DOHH2 (cell line): ENCODE data around the gene SLC38A5.

ENCODE experiments used
- H3F3A ChIP-seq: fragments of 200-600 bp; sonication (generic), shearing (Covaris generic); 2 replicates; pipeline ENCODE4 v1.6.0; 2016; ENCODE audit warnings: antibody characterized with exemption, mild to moderate bottlenecking; ENCODE audit not compliant: control insufficient read depth, insufficient read depth
- H3K27ac ChIP-seq: fragments of 200-600 bp; sonication (generic); 2 replicates; pipeline ENCODE4 v1.5.1; 2014; ENCODE audit warnings: low read depth, mild to moderate bottlenecking, low read length, moderate library complexity
- H3K27me3 ChIP-seq: fragments of 200-600 bp; sonication (generic); 2 replicates; pipeline ENCODE4 v1.6.1; 2014; ENCODE audit warnings: mild to moderate bottlenecking, low read length, mixed read lengths; ENCODE audit not compliant: control insufficient read depth
- H3K36me3 ChIP-seq: fragments of 200-600 bp; sonication (generic); 2 replicates; pipeline ENCODE4 v1.6.1; 2014; ENCODE audit warnings: mild to moderate bottlenecking, low read length, moderate library complexity, mixed read lengths; ENCODE audit not compliant: control insufficient read depth
- H3K4me1 ChIP-seq: fragments of 200-600 bp; sonication (generic); 2 replicates; pipeline ENCODE4 v1.6.1; 2014; ENCODE audit warnings: mild to moderate bottlenecking, low read length, mixed read lengths; ENCODE audit not compliant: control insufficient read depth
- H3K4me2 ChIP-seq: fragments of 200-600 bp; sonication (generic); 2 replicates; pipeline ENCODE4 v1.6.0; 2014; ENCODE audit warnings: mild to moderate bottlenecking, low read length, moderate library complexity
- H3K4me3 ChIP-seq: fragments of 200-600 bp; sonication (generic); 2 replicates; pipeline ENCODE4 v1.5.1; 2014; ENCODE audit warnings: mild to moderate bottlenecking, low read length, mixed read lengths
- H3K79me2 ChIP-seq: fragments of 200-600 bp; sonication (generic); 2 replicates; pipeline ENCODE4 v1.6.1; 2014; ENCODE audit warnings: mild to moderate bottlenecking, low read length, mixed read lengths; ENCODE audit not compliant: control insufficient read depth
- H3K9me2 ChIP-seq: fragments of 200-600 bp; sonication (generic); replicated peaks from 2 replicates; pipeline ENCODE4 v1.6.1; 2014; ENCODE audit warnings: mild to moderate bottlenecking, low read length, mixed read lengths; ENCODE audit not compliant: control insufficient read depth
- H3K9me3 ChIP-seq: fragments of 200-600 bp; sonication (generic); 2 replicates; pipeline ENCODE4 v1.6.1; 2014; ENCODE audit warnings: antibody characterized with exemption, low read length, mixed read lengths; ENCODE audit not compliant: control insufficient read depth, insufficient read depth
- H4K20me1 ChIP-seq: fragments of 200-600 bp; sonication (generic); 2 replicates; pipeline ENCODE4 v1.6.0; 2014; ENCODE audit warnings: low read depth, mild to moderate bottlenecking, antibody characterized with exemption, low read length, moderate library complexity; ENCODE audit not compliant: control insufficient read depth, insufficient read depth
- EZH2phosphoT487 ChIP-seq: fragments of 200-600 bp; sonication (generic); IDR thresholded peaks from 2 replicates; pipeline ENCODE4 v1.6.1; 2017; ENCODE audit warnings: borderline replicate concordance, mild to moderate bottlenecking, antibody characterized with exemption, low read length, moderate library complexity, mixed read lengths
- TF ChIP-seq, protein P1 (sequence below): fragments of 200-600 bp; sonication (generic); IDR thresholded peaks from one replicate; pipeline ENCODE4 v1.5.1; 2014; ENCODE audit warnings: antibody characterized with exemption, mild to moderate bottlenecking, low read depth, low read length; ENCODE audit not compliant: poor library complexity, severe bottlenecking

The SLC38A5 gene

DNA sequence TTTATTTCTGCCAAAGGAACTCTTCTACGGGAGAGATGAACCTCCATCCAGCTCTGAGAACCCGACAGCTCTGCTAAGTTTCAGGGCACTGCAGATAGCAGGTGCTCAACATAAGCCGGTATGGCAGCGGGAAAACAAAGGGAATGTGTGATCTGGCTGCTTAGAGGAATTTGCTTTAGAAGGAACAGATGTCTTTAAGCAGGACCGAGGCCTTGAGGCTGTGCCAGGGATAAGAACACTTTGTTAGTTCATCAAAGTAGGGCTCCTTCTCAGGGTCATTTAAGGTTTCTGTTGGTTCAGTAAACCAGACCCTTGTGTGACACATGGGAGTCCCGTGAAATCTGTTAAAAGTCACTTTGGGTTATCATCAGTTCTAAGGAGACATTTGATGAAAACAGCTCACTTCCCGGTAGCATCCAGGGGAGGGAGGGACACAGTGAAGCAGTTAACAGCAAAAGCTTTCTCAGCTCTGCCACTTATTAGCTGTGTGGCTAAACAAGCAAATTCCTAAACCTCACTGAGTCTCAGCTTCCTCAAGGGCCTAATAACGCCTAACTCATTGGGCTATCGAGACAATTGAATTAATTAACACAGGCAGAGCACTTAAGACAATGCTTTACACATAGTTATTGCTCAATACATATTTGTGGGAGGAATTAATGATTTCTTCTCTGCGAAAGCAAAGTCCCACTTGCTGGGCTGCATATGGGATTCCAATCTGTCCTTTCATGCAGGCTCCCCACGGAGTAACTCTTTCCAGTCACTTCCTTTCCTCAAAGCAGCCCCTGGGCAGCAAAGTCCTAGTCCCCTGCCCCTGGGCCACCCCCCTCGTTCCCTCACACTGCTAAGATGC, 3.0 kb upstream of the SLC38A5 start:
- H3K4me1 ChIP-seq: peaks cover 22% of the 10 kb centered on the region
- no peak overlapping the region for H3K4me2 ChIP-seq
- no peaks in the 10 kb centered on the region for H3K27me3 ChIP-seq
- H3K9me3 ChIP-seq: no peaks in the 10 kb centered on the region
- no peaks in the 10 kb centered on the region for H3F3A ChIP-seq
- H3K4me3 ChIP-seq: no peak overlapping the region
- no peaks in the 10 kb centered on the region for H3K9me2 ChIP-seq
- TF ChIP-seq, protein P1, sequence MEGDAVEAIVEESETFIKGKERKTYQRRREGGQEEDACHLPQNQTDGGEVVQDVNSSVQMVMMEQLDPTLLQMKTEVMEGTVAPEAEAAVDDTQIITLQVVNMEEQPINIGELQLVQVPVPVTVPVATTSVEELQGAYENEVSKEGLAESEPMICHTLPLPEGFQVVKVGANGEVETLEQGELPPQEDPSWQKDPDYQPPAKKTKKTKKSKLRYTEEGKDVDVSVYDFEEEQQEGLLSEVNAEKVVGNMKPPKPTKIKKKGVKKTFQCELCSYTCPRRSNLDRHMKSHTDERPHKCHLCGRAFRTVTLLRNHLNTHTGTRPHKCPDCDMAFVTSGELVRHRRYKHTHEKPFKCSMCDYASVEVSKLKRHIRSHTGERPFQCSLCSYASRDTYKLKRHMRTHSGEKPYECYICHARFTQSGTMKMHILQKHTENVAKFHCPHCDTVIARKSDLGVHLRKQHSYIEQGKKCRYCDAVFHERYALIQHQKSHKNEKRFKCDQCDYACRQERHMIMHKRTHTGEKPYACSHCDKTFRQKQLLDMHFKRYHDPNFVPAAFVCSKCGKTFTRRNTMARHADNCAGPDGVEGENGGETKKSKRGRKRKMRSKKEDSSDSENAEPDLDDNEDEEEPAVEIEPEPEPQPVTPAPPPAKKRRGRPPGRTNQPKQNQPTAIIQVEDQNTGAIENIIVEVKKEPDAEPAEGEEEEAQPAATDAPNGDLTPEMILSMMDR: no peak
- no peak for TF ChIP-seq EZH2phosphoT487
- no peak overlapping the region for H3K27ac ChIP-seq
- peaks cover 48% of the 10 kb centered on the region for H3K79me2 ChIP-seq
- peaks cover 10% of the 10 kb centered on the region for H3K36me3 ChIP-seq
- H4K20me1 ChIP-seq: 0 out of 2 replicates have a peak, but pooled peaks cover 4% of the 10 kb centered on the region

DNA sequence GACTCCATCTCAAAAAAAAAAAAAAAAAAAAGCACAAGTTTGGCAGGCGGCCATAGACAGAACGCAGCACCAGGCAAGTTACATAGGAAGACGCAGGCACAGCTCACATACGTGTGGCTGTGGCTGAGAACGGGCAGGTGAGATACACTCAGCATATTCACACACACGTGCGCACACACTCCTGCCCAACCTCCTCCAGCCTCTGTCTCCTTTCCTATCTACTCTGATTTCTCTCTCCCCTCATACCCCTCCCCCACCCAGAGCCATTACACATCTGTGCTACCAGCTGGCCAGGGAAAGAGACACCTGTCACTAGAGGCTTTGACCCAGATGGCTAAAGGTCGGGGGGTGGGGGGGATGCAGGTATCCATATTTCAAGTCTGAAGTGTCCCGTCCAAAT, 2.2 kb upstream of the SLC38A5 start:
- Histone ChIP-seq H4K20me1 (0 out of 2 replicates have a peak, but pooled peaks cover 4% of the 10 kb centered on the region), H3K9me2 (no peaks in the 10 kb centered on the region), H3K36me3 (peaks cover 10% of the 10 kb centered on the region; the same call in 1 of the 2 replicates), H3K4me1 (peaks cover 24% of the 10 kb centered on the region), H3K27ac (no peak overlapping the region), H3K27me3 (no peaks in the 10 kb centered on the region), H3K4me2 (no peak overlapping the region), H3K9me3 (no peaks in the 10 kb centered on the region), H3F3A (no peaks in the 10 kb centered on the region), H3K79me2 (peaks cover 48% of the 10 kb centered on the region), H3K4me3 (no peak overlapping the region)
- no peak for TF ChIP-seq EZH2phosphoT487

DNA sequence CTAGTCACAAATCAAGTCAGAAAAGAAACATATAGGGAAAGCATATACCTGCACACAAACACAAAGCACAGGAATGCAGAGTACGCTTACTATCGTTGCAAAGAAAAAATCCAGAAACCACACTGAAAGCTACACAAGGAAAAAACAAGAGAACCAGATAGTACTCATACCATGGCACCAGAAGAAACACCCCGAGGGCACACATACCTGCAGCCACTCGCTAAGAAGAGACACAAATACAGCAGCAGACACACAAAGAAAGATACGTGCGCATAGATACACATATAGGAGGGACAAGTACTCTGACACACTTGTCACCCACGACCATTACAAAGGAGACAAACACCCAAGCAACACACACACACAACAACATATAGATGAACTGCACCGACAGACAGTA, 1.4 kb upstream of the SLC38A5 start:
- H4K20me1 ChIP-seq: no peaks in the 10 kb centered on the region
- no peak overlapping the region for H3K27ac ChIP-seq
- no peaks in the 10 kb centered on the region for H3K27me3 ChIP-seq
- H3K4me1 ChIP-seq: peaks cover 27% of the 10 kb centered on the region
- H3K4me2 ChIP-seq: no peak overlapping the region
- no peaks in the 10 kb centered on the region for H3K9me2 ChIP-seq
- H3K36me3 ChIP-seq: peaks cover 16% of the 10 kb centered on the region
- H3F3A ChIP-seq: no peaks in the 10 kb centered on the region
- H3K79me2 ChIP-seq: peaks cover 48% of the 10 kb centered on the region
- no peak for TF ChIP-seq EZH2phosphoT487
- TF ChIP-seq, protein P1: no peak
- no peaks in the 10 kb centered on the region for H3K9me3 ChIP-seq
- H3K4me3 ChIP-seq: no peak overlapping the region

DNA sequence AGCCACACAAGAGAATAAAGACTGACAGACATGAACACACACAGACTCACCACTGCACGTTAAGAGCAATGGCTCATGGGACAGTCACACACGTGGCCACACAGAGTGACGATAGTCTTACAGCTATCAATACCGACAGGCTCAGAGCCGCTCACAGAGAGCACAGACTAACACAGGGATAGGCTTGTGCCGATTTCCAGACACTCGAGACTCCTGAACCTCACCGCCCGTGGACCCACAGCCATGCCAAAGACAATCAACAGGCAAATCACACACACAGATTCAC, 716 bp upstream of the SLC38A5 start:
- Histone ChIP-seq H3K9me2 (no peaks in the 10 kb centered on the region), H3F3A (no peaks in the 10 kb centered on the region), H3K4me2 (no peak overlapping the region), H3K27me3 (no peaks in the 10 kb centered on the region), H4K20me1 (no peaks in the 10 kb centered on the region), H3K4me1 (peaks cover 27% of the 10 kb centered on the region), H3K4me3 (no peak overlapping the region), H3K27ac (no peak overlapping the region), H3K36me3 (peaks cover 23% of the 10 kb centered on the region), H3K79me2 (peaks cover 50% of the 10 kb centered on the region), H3K9me3 (no peaks in the 10 kb centered on the region)
- TF ChIP-seq, protein P1: no peak
- TF ChIP-seq EZH2phosphoT487: no peak
